Activated T-helper 2 cell treated with anti-CD3 and anti-CD28 coated beads, Interferon-gamma antibody, Interleukin-2, Interleukin-4, amounts not matched to agents 10 μg/mL and 5 μg/mL and 100 μg/mL, durations not matched to agents 14 hours and 24 hours and 36 hours (primary cell): ENCODE data around the gene TRIM24. TPM values are rescaled to one million over a fixed set of nuclear protein-coding genes. Genes with fewer than 3 reads are reported as not detected.
"Not testable (repeated sequence)": the region's sequence is repeated elsewhere in the genome, so short reads cannot be mapped to it uniquely, and the experiment has no call there.

ENCODE experiments used
- DNase-seq: peaks from one replicate; pipeline ENCODE4 v3.0.0; 2021; ENCODE audit warnings: low spot score
- H3K27ac Mint-ChIP-seq: one replicate; pipeline ENCODE4 v1.8.0; 2021; ENCODE audit warnings: mixed read lengths
- H3K27me3 Mint-ChIP-seq: one replicate; pipeline ENCODE4 v1.8.0; 2021; ENCODE audit warnings: low read depth, mixed read lengths
- H3K36me3 Mint-ChIP-seq: one replicate; pipeline ENCODE4 v1.8.0; 2021; ENCODE audit warnings: low read depth, mixed read lengths
- H3K4me1 Mint-ChIP-seq: one replicate; pipeline ENCODE4 v1.8.0; 2021; ENCODE audit warnings: low read depth, mixed read lengths
- H3K4me3 Mint-ChIP-seq: one replicate; pipeline ENCODE4 v1.8.0; 2021; ENCODE audit warnings: low read depth, mild to moderate bottlenecking, moderate library complexity, mixed read lengths
- H3K9me3 Mint-ChIP-seq: one replicate; pipeline ENCODE4 v1.8.0; 2021; ENCODE audit warnings: mixed read lengths
- intact Hi-C: fragments of 100-400 bp; cut with micrococcal nuclease; formaldehyde crosslinking; loops from one replicate; pipeline ENCODE4 v1.15.1; 2023
- total RNA-seq: library from RNA; stranded (reverse); gene quantifications from 2 replicates; pipeline ENCODE4 v1.2.3, GENCODE V29; 2022

The TRIM24 gene
- total RNA-seq, 1 donor from 2014 or later = 17.6 TPM

- H3K9me3 Mint-ChIP-seq = no peaks in the 10 kb centered on the region
- intact Hi-C loops = no loop called here
- H3K4me1 Mint-ChIP-seq = peaks cover 23% of the 10 kb centered on the region
- peaks cover 33% of the 10 kb centered on the region for H3K36me3 Mint-ChIP-seq
- no peak overlapping the region for H3K27ac Mint-ChIP-seq
- H3K27me3 Mint-ChIP-seq = no peaks in the 10 kb centered on the region
- H3K4me3 Mint-ChIP-seq = no peak overlapping the region
- no peak for DNase-seq
Observed at GRCh38 chr7:138468244-138469123, 8.4 kb downstream of the TRIM24 start.

GRCh38 chr7:138470391-138471157 lies 10.5 kb downstream of the TRIM24 start:
- Mint-ChIP-seq H3K27me3 (no peaks in the 10 kb centered on the region), H3K4me3 (no peak overlapping the region), H3K36me3 (peaks cover 20% of the 10 kb centered on the region), H3K27ac (no peak overlapping the region), H3K9me3 (no peaks in the 10 kb centered on the region), H3K4me1 (peaks cover 17% of the 10 kb centered on the region)
- intact Hi-C loops = no loop called here
- DNase-seq = no peak

GRCh38 chr7:138472292-138473079 lies 12.4 kb downstream of the TRIM24 start:
- H3K4me3 Mint-ChIP-seq = no peak overlapping the region
- no peak for DNase-seq
- H3K9me3 Mint-ChIP-seq = no peaks in the 10 kb centered on the region
- H3K27ac Mint-ChIP-seq = no peak overlapping the region
- peaks cover 9% of the 10 kb centered on the region for H3K36me3 Mint-ChIP-seq
- H3K4me1 Mint-ChIP-seq = peaks cover 19% of the 10 kb centered on the region
- intact Hi-C loops = no loop called here
- H3K27me3 Mint-ChIP-seq = no peaks in the 10 kb centered on the region

- Mint-ChIP-seq H3K4me3 (no peak overlapping the region), H3K9me3 (no peaks in the 10 kb centered on the region), H3K27ac (no peak overlapping the region), H3K4me1 (peaks cover 33% of the 10 kb centered on the region), H3K36me3 (no peaks in the 10 kb centered on the region), H3K27me3 (no peaks in the 10 kb centered on the region)
- intact Hi-C loops = no loop called here
- no peak for DNase-seq
Observed at GRCh38 chr7:138475377-138475776, 15.3 kb downstream of the TRIM24 start.

- peaks cover 4% of the 10 kb centered on the region for H3K36me3 Mint-ChIP-seq
- no peak for DNase-seq
- H3K27me3 Mint-ChIP-seq = no peaks in the 10 kb centered on the region
- peaks cover 36% of the 10 kb centered on the region for H3K4me1 Mint-ChIP-seq
- no peak overlapping the region for H3K27ac Mint-ChIP-seq
- H3K9me3 Mint-ChIP-seq = no peaks in the 10 kb centered on the region
- H3K4me3 Mint-ChIP-seq = no peak overlapping the region
- intact Hi-C loops = no loop called here
Observed at GRCh38 chr7:138477081-138477578, 17.1 kb downstream of the TRIM24 start.

- H3K27ac Mint-ChIP-seq = no peak overlapping the region
- peaks cover 36% of the 10 kb centered on the region for H3K4me1 Mint-ChIP-seq
- peaks cover 4% of the 10 kb centered on the region for H3K36me3 Mint-ChIP-seq
- no peak overlapping the region for H3K4me3 Mint-ChIP-seq
- H3K9me3 Mint-ChIP-seq = no peaks in the 10 kb centered on the region
- no peaks in the 10 kb centered on the region for H3K27me3 Mint-ChIP-seq
- intact Hi-C loops = no loop called here
- DNase-seq = no peak
Observed at GRCh38 chr7:138477581-138477980, 17.5 kb downstream of the TRIM24 start.

GRCh38 chr7:138478499-138478908 lies 18.4 kb downstream of the TRIM24 start:
- no peak overlapping the region for H3K27ac Mint-ChIP-seq
- H3K4me3 Mint-ChIP-seq = no peak overlapping the region
- peaks cover 37% of the 10 kb centered on the region for H3K4me1 Mint-ChIP-seq
- no peaks in the 10 kb centered on the region for H3K9me3 Mint-ChIP-seq
- DNase-seq = no peak
- H3K36me3 Mint-ChIP-seq = peaks cover 7% of the 10 kb centered on the region
- H3K27me3 Mint-ChIP-seq = no peaks in the 10 kb centered on the region
- intact Hi-C loops = no loop called here

- Mint-ChIP-seq H3K27ac (no peak overlapping the region), H3K9me3 (peaks cover 3% of the 10 kb centered on the region), H3K4me3 (no peak overlapping the region), H3K4me1 (peaks cover 33% of the 10 kb centered on the region), H3K27me3 (no peaks in the 10 kb centered on the region), H3K36me3 (peaks cover 11% of the 10 kb centered on the region)
- intact Hi-C loops = no loop called here
- DNase-seq = no peak
Observed at GRCh38 chr7:138480527-138480926, 20.5 kb downstream of the TRIM24 start.

- peaks cover 20% of the 10 kb centered on the region for H3K36me3 Mint-ChIP-seq
- no peak overlapping the region for H3K27ac Mint-ChIP-seq
- H3K4me1 Mint-ChIP-seq = peaks cover 31% of the 10 kb centered on the region
- H3K4me3 Mint-ChIP-seq = peak overlapping the region; percentile 7
- intact Hi-C loops = no loop called here
- peaks cover 9% of the 10 kb centered on the region for H3K9me3 Mint-ChIP-seq
- H3K27me3 Mint-ChIP-seq = no peaks in the 10 kb centered on the region
- no peak for DNase-seq
Observed at GRCh38 chr7:138481447-138482380, 21.7 kb downstream of the TRIM24 start.

- Mint-ChIP-seq H3K4me3 (no peak overlapping the region), H3K27ac (no peak overlapping the region), H3K4me1 (peaks cover 25% of the 10 kb centered on the region), H3K27me3 (no peaks in the 10 kb centered on the region), H3K36me3 (peaks cover 25% of the 10 kb centered on the region), H3K9me3 (peaks cover 12% of the 10 kb centered on the region)
- DNase-seq = no peak
- intact Hi-C loops = no loop called here
Observed at GRCh38 chr7:138483531-138483930, 23.5 kb downstream of the TRIM24 start.

- H3K27me3 Mint-ChIP-seq, intact Hi-C loops, DNase-seq, H3K4me3 Mint-ChIP-seq, H3K27ac Mint-ChIP-seq: not testable (repeated sequence)
- Mint-ChIP-seq H3K9me3 (peaks cover 12% of the 10 kb centered on the region), H3K36me3 (peaks cover 38% of the 10 kb centered on the region), H3K4me1 (peaks cover 15% of the 10 kb centered on the region)
Observed at GRCh38 chr7:138485508-138485907, 25.4 kb downstream of the TRIM24 start.
